DMS53 treated with DMSO at 0.1 percent for 48 hours (cell line): ENCODE results near the gene URI1.
"Not testable (repeated sequence)": the region's sequence is repeated elsewhere in the genome, so short reads cannot be mapped to it uniquely, and the experiment has no call there.

Source experiments
- DNase-seq: peaks from one replicate; lab custom pipeline; 2025; ENCODE audit not compliant: unreplicated experiment; lab: John Stamatoyannopoulos, UW

URI1 gene

GRCh38 chr19:29942404-29943261 is 594 bp downstream of the URI1 start:
- no peak for DNase-seq

- no peak for DNase-seq
These were observed 1.6 kb downstream of the URI1 start for GRCh38 chr19:29943615-29944014.

- no peak for DNase-seq
These were observed 2.5 kb downstream of the URI1 start for GRCh38 chr19:29944390-29945012.

GRCh38 chr19:29945017-29945416 is 3.0 kb downstream of the URI1 start:
- no peak for DNase-seq

GRCh38 chr19:29945433-29945832 is 3.4 kb downstream of the URI1 start:
- DNase-seq, result no peak

GRCh38 chr19:29946645-29947044 is 4.6 kb downstream of the URI1 start:
- no peak for DNase-seq

- no peak for DNase-seq
These were observed 5.8 kb downstream of the URI1 start for GRCh38 chr19:29947871-29948270.

GRCh38 chr19:29948759-29949470 is 6.9 kb downstream of the URI1 start:
- not testable (repeated sequence) for DNase-seq

GRCh38 chr19:29952177-29952576 is 10.1 kb downstream of the URI1 start:
- no peak for DNase-seq

- DNase-seq, result no peak
These were observed 10.6 kb downstream of the URI1 start for GRCh38 chr19:29952646-29953045.

GRCh38 chr19:29953352-29954247 is 11.6 kb downstream of the URI1 start:
- DNase-seq, result no peak

GRCh38 chr19:29956855-29957254 is 14.8 kb downstream of the URI1 start:
- no peak for DNase-seq

GRCh38 chr19:29961311-29961710 is 19.3 kb downstream of the URI1 start:
- DNase-seq, result no peak

- no peak for DNase-seq
These were observed 20.8 kb downstream of the URI1 start for GRCh38 chr19:29962793-29963192.

- DNase-seq, result no peak
These were observed 21.5 kb downstream of the URI1 start for GRCh38 chr19:29963576-29963975.

GRCh38 chr19:29964171-29964570 is 22.1 kb downstream of the URI1 start:
- no peak for DNase-seq

- no peak for DNase-seq
These were observed 23.5 kb downstream of the URI1 start for GRCh38 chr19:29965492-29965891.

GRCh38 chr19:29966142-29966541 is 24.1 kb downstream of the URI1 start:
- DNase-seq, result not testable (repeated sequence)

GRCh38 chr19:29966588-29967249 is 24.7 kb downstream of the URI1 start:
- no peak for DNase-seq

- DNase-seq, result no peak
These were observed 25.6 kb downstream of the URI1 start for GRCh38 chr19:29967623-29968022.
